ENCODE data around the gene SHLD1.

- TF ChIP-seq CTCF (optimal IDR thresholded peaks at IDR 0.05 in 1 of 3, IDR thresholded peaks at IDR 0.05 in 1 of 3, conservative IDR thresholded peaks at IDR 0.05 in 1 of 3; ENCODE audit: extremely low read depth in 1 of 3, insufficient read depth in 2 of 3, low read length in 3 of 3) (no peak), EZH2 (IDR thresholded peaks at IDR 0.05; ENCODE audit: low read length) (no peak)
Observed at GRCh38 chr20:5862703-5863039, 112.5 kb downstream of the SHLD1 start.

Data from keratinocyte (primary cell).